HepG2 (cell line): ENCODE data around the gene DENND4B. TPM values are rescaled to one million over a fixed set of nuclear protein-coding genes. Genes with fewer than 3 reads are reported as not detected.

Experiments
- CAMTA2 ChIP-seq: sonication (generic); formaldehyde crosslinking; IDR thresholded peaks from 2 replicates; pipeline ENCODE4 v1.4.0; 2020; ENCODE audit warnings: mild to moderate bottlenecking, missing genetic modification reagents, borderline replicate concordance
- CEBPG ChIP-seq: IDR thresholded peaks from 2 replicates; pipeline ENCODE4 v1.6.1; 2016
- HOXD1 ChIP-seq: sonication (generic); formaldehyde crosslinking; IDR thresholded peaks from 2 replicates; pipeline ENCODE4 v1.5.0; 2020; ENCODE audit warnings: missing genetic modification reagents
- PRMT3 ChIP-seq: sonication (generic); formaldehyde crosslinking; IDR thresholded peaks from 2 replicates; pipeline ENCODE4 v1.8.1; 2022; ENCODE audit warnings: low read depth, mild to moderate bottlenecking, moderate library complexity, missing genetic modification reagents, borderline replicate concordance
- RARA ChIP-seq: IDR thresholded peaks from 2 replicates; pipeline ENCODE4 v1.6.1; 2016; ENCODE audit warnings: missing genetic modification reagents, missing compliant biosample characterization
- TEAD2 ChIP-seq: sonication (generic); formaldehyde crosslinking; IDR thresholded peaks from 2 replicates; pipeline ENCODE4 v1.9.0; 2021; ENCODE audit warnings: missing genetic modification reagents
- ZFX ChIP-seq: sonication (generic); formaldehyde crosslinking; IDR thresholded peaks from 2 replicates; pipeline ENCODE4 v1.4.0; 2020; ENCODE audit warnings: mild to moderate bottlenecking, low read depth, missing genetic modification reagents, moderate library complexity
- ZNF256 ChIP-seq: sonication (generic); formaldehyde crosslinking; conservative IDR thresholded peaks from 2 replicates; pipeline ENCODE4 v1.4.0; 2020; ENCODE audit warnings: missing genetic modification reagents
- polyA plus RNA-seq, 8 experiments: library from polyadenylated mRNA; depleted of rRNA in 3 of 8; stranded (reverse) in 7 of 8; unstranded in 1 of 8; fragments of >200 nt; fragmentation: Illumina TruSeq in 4 of 8; extraction: Trizol in 4 of 8; gene quantifications; 2 replicates each; pipeline versions ENCODE4 v1.2.1 to v1.2.3, GENCODE V29; 2011 to 2016; ENCODE audit warnings: low read depth in 4 of 8, missing spikeins in 1 of 8, mixed read lengths in 1 of 8; ENCODE audit not compliant: insufficient read depth in 1 of 8
- total RNA-seq, 5 experiments: library from RNA; depleted of rRNA; stranded (reverse); fragments of >200 nt; fragmentation: Illumina TruSeq; extraction: Trizol; gene quantifications; 2 replicates each; pipeline ENCODE4 v1.2.3, GENCODE V29; 2016; ENCODE audit warnings: low read depth in 1 of 5
- TF ChIP-seq, protein P1 (sequence below), 2 experiments: sonication (generic) in 1 of 2; formaldehyde crosslinking in 1 of 2; IDR thresholded peaks; 2 replicates each; pipeline versions ENCODE4 v1.6.1 to v1.9.0; 2014 to 2022; ENCODE audit warnings: antibody characterized with exemption in 1 of 2, borderline replicate concordance in 1 of 2, inconsistent platforms in 1 of 2, low read depth in 1 of 2, missing genetic modification reagents in 1 of 2
- TF ChIP-seq, protein P2 (sequence below): sonication (generic); formaldehyde crosslinking; IDR thresholded peaks from 2 replicates; pipeline ENCODE4 v1.5.0; 2020; ENCODE audit warnings: missing genetic modification reagents
- TF ChIP-seq, protein P3 (sequence below): sonication (generic); formaldehyde crosslinking; IDR thresholded peaks from 2 replicates; pipeline ENCODE4 v1.8.0; 2023; ENCODE audit warnings: mild to moderate bottlenecking, missing genetic modification reagents
- TF ChIP-seq, protein P4 (sequence below): sonication (generic); formaldehyde crosslinking; IDR thresholded peaks from 2 replicates; pipeline ENCODE4 v1.8.0; 2022; ENCODE audit warnings: mild to moderate bottlenecking, missing genetic modification reagents
- TF ChIP-seq, protein P5 (sequence below): sonication (generic); formaldehyde crosslinking; IDR thresholded peaks from 2 replicates; pipeline ENCODE4 v1.8.0; 2022; ENCODE audit warnings: missing genetic modification reagents, mild to moderate bottlenecking, borderline replicate concordance

Gene DENND4B
- total and polyA plus RNA-seq, 2 of the 13 experiments (the other 11 are each of a cell fraction or from before 2014, with no cell fraction given) = 15.1 to 20.3 TPM

DNA sequence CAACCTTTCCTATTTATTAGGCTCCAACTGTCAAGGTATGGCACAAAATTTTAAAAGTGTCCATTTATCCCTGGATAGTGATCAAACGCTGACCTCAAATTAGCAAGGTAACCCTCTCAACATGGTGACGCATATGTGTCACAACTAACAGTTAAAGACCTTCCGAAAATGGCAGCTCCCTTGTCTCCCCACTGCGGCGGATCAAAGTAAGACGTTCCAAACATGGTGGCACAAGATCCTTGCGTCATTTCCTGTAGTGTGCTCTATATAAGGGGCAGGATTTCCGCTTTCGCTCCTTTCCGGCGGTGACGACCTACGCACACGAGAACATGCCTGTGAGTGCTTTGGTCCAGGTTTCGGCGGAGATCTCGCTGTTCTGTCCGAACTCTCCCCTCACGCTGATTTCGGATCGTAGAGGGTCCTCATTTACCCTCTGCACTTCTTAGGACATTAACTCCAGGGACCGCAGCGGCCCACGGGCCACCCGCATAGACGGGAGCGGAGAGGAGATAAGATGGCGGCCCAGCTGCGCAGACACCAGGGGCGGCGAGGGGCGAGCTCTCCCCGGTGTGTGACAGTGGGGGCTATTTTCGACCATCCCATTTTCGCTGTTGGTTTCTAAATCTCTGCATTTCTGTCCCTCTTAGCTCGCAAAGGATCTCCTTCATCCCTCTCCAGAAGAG is 44.1 kb upstream of the DENND4B start, which contains the start of gene RPS27 (continued):
- TF ChIP-seq, protein P1, sequence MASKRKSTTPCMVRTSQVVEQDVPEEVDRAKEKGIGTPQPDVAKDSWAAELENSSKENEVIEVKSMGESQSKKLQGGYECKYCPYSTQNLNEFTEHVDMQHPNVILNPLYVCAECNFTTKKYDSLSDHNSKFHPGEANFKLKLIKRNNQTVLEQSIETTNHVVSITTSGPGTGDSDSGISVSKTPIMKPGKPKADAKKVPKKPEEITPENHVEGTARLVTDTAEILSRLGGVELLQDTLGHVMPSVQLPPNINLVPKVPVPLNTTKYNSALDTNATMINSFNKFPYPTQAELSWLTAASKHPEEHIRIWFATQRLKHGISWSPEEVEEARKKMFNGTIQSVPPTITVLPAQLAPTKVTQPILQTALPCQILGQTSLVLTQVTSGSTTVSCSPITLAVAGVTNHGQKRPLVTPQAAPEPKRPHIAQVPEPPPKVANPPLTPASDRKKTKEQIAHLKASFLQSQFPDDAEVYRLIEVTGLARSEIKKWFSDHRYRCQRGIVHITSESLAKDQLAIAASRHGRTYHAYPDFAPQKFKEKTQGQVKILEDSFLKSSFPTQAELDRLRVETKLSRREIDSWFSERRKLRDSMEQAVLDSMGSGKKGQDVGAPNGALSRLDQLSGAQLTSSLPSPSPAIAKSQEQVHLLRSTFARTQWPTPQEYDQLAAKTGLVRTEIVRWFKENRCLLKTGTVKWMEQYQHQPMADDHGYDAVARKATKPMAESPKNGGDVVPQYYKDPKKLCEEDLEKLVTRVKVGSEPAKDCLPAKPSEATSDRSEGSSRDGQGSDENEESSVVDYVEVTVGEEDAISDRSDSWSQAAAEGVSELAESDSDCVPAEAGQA (IDR thresholded peaks at IDR 0.05; ENCODE audit: low read depth) = peak; percentile 99
- TF ChIP-seq, protein P1 (CRISPR knock-in tag; IDR thresholded peaks at IDR 0.05; ENCODE audit: borderline replicate concordance) = no peak
- TF ChIP-seq HOXD1 (CRISPR knock-in tag) (no peak), RARA (CRISPR knock-in tag) (peak; percentile 45; the same call in 1 of the 2 replicates), ZFX (peak; percentile 91), ZNF256 (peak; percentile 75; the same call in 1 of the 2 replicates), CEBPG (CRISPR knock-in tag) (peak; percentile 84), TEAD2 (CRISPR knock-in tag) (no peak), PRMT3 (CRISPR knock-in tag) (0 out of 2 replicates have a peak, but pooled peaks have one; percentile 27), CAMTA2 (CRISPR knock-in tag) (no peak)
- TF ChIP-seq, protein P2, sequence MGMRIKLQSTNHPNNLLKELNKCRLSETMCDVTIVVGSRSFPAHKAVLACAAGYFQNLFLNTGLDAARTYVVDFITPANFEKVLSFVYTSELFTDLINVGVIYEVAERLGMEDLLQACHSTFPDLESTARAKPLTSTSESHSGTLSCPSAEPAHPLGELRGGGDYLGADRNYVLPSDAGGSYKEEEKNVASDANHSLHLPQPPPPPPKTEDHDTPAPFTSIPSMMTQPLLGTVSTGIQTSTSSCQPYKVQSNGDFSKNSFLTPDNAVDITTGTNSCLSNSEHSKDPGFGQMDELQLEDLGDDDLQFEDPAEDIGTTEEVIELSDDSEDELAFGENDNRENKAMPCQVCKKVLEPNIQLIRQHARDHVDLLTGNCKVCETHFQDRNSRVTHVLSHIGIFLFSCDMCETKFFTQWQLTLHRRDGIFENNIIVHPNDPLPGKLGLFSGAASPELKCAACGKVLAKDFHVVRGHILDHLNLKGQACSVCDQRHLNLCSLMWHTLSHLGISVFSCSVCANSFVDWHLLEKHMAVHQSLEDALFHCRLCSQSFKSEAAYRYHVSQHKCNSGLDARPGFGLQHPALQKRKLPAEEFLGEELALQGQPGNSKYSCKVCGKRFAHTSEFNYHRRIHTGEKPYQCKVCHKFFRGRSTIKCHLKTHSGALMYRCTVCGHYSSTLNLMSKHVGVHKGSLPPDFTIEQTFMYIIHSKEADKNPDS = no peak
- TF ChIP-seq, protein P3, sequence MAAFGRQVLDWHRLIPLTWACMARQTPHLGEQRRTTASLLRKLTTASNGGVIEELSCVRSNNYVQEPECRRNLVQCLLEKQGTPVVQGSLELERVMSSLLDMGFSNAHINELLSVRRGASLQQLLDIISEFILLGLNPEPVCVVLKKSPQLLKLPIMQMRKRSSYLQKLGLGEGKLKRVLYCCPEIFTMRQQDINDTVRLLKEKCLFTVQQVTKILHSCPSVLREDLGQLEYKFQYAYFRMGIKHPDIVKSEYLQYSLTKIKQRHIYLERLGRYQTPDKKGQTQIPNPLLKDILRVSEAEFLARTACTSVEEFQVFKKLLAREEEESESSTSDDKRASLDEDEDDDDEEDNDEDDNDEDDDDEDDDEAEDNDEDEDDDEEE (CRISPR knock-in tag) = no peak
- TF ChIP-seq, protein P4, sequence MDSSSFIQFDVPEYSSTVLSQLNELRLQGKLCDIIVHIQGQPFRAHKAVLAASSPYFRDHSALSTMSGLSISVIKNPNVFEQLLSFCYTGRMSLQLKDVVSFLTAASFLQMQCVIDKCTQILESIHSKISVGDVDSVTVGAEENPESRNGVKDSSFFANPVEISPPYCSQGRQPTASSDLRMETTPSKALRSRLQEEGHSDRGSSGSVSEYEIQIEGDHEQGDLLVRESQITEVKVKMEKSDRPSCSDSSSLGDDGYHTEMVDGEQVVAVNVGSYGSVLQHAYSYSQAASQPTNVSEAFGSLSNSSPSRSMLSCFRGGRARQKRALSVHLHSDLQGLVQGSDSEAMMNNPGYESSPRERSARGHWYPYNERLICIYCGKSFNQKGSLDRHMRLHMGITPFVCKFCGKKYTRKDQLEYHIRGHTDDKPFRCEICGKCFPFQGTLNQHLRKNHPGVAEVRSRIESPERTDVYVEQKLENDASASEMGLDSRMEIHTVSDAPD (CRISPR knock-in tag) = no peak
- TF ChIP-seq, protein P5, sequence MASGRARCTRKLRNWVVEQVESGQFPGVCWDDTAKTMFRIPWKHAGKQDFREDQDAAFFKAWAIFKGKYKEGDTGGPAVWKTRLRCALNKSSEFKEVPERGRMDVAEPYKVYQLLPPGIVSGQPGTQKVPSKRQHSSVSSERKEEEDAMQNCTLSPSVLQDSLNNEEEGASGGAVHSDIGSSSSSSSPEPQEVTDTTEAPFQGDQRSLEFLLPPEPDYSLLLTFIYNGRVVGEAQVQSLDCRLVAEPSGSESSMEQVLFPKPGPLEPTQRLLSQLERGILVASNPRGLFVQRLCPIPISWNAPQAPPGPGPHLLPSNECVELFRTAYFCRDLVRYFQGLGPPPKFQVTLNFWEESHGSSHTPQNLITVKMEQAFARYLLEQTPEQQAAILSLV (CRISPR knock-in tag) = peak; percentile 93
